Adipocyte (in vitro differentiated cells): ENCODE data around the gene ATG5.
A peak's percentile ranks its signal among the peaks of the same experiment; 100 is the strongest.

Experiments used
- DNase-seq: peaks from one replicate; pipeline ENCODE4 v3.0.0-alpha.2; 2015; ENCODE audit warnings: low read depth
- H3K27me3 ChIP-seq: replicated peaks from 2 replicates; pipeline ENCODE4 v1.7.0; 2013; ENCODE audit warnings: mild to moderate bottlenecking, low read length, moderate library complexity; ENCODE audit not compliant: control insufficient read depth, insufficient read depth
- H3K36me3 ChIP-seq: 2 replicates; pipeline ENCODE4 v1.7.0; 2013; ENCODE audit warnings: low read length, mild to moderate bottlenecking, moderate library complexity; ENCODE audit not compliant: control insufficient read depth, insufficient read depth, severe bottlenecking
- H3K4me1 ChIP-seq: 2 replicates; pipeline ENCODE4 v1.7.0; 2013; ENCODE audit warnings: mild to moderate bottlenecking, low read length, moderate library complexity; ENCODE audit not compliant: control insufficient read depth, insufficient read depth
- H3K4me3 ChIP-seq: 2 replicates; pipeline ENCODE4 v1.7.0; 2013; ENCODE audit warnings: mild to moderate bottlenecking, low read length, moderate library complexity
- H3K9ac ChIP-seq: 2 replicates; pipeline ENCODE4 v1.7.0; 2013; ENCODE audit warnings: mild to moderate bottlenecking, low read length, moderate library complexity
- H3K9me3 ChIP-seq: 2 replicates; pipeline ENCODE4 v1.7.0; 2013; ENCODE audit warnings: mild to moderate bottlenecking, low read length, moderate library complexity; ENCODE audit not compliant: control insufficient read depth

The ATG5 gene

DNA sequence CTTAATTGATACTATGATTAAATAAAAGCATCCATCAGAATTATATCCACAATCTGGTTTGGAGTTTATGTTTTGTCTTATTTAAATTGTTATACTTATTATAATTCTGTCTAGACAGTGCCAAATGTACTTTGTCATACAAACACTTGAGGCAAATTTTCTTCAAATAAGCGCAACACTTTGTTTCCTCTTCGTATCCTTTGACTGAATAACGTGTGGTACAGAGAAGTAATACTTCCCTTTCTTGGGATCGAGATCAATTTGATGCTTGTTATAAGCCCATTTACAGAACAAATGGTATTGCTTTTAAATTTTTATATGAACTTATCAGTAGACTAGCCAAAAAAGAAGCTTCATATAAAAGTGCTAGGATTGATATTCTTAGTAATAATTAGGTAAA lies 111.0 kb downstream of the ATG5 start:
- no peak for DNase-seq

DNA sequence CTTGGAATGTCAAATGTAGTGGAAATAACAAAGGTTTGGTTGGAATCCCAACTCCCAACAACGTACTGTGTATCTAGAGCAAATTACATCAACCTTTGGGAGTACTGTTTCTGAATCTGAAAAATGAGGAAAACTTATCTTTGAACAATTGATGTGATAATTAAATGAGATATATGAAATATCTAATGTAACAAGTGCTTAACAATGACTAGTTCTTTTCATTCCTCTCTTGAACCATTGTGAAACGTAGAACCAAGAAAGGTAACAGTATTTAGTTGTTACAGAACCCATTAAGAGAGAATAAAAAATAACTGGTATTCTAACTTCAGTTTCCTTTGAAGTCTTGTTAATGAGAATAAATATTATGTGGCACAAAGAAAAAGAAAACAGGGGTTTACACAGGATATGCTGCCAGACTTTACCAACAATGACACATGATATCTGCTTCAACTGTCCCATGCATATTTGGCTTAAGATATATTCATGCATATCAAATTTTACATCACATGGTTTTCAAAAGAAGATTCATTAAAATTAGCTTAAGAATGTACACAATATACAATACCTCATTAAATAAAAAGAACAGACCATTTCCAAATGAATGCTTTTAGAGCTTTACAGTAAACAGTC lies 111.8 kb downstream of the ATG5 start:
- no peak overlapping the region for H3K4me3 ChIP-seq
- no peaks in the 10 kb centered on the region for H3K9me3 ChIP-seq
- no peak for DNase-seq
- no peaks in the 10 kb centered on the region for H3K27me3 ChIP-seq
- H3K4me1 ChIP-seq = peaks cover 9% of the 10 kb centered on the region
- H3K9ac ChIP-seq = no peak overlapping the region
- no peaks in the 10 kb centered on the region for H3K36me3 ChIP-seq

More for the DNA sequence above, 111.0 kb downstream of the ATG5 start:
- no peaks in the 10 kb centered on the region for H3K9me3 ChIP-seq
- H3K9ac ChIP-seq = no peak overlapping the region
- H3K27me3 ChIP-seq = no peaks in the 10 kb centered on the region
- no peaks in the 10 kb centered on the region for H3K36me3 ChIP-seq
- H3K4me1 ChIP-seq = peaks cover 9% of the 10 kb centered on the region
- no peak overlapping the region for H3K4me3 ChIP-seq

DNA sequence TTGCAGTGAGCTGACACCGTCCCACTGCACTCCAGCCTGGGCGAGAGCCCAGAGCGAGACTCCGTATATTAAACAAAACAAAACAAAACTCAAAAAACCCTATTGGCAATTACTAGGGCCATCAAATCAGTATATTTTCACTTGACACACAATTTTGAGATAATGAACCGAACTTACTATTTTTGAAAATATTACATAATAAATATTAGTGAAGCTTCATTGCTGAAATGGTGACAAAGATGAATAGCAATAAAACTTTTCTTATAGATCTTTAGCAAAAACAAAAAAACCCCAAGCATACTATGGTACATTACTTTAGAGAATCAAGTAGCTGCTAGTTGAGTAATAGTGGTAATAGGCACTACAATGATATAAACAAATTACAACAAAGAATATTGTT lies 113.0 kb downstream of the ATG5 start:
- Histone ChIP-seq H3K27me3 (no peaks in the 10 kb centered on the region), H3K4me1 (peaks cover 9% of the 10 kb centered on the region), H3K36me3 (no peaks in the 10 kb centered on the region), H3K9me3 (no peaks in the 10 kb centered on the region), H3K9ac (no peak overlapping the region), H3K4me3 (no peak overlapping the region)
- DNase-seq = no peak

DNA sequence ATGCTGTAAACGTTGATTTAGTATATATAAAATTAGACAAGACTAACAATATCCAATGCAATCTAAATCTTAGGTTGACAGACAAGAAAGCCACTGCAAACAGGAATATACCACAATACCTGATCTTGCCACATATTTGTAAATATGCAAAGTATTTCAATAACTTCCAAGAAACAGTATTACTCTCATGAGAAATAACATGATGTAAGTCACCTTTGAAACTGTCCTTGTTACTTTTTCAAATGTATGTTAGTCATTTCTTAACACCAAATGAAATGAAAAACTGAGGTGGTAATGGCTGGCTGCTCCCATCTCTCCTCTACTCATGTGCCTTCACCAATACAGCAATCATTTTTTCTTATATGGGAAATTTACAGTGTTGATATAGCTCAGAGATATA lies 118.7 kb downstream of the ATG5 start:
- Histone ChIP-seq H3K27me3 (no peaks in the 10 kb centered on the region), H3K9me3 (no peaks in the 10 kb centered on the region), H3K36me3 (peaks cover under 1% of the 10 kb centered on the region), H3K4me3 (no peak overlapping the region), H3K9ac (no peak overlapping the region), H3K4me1 (no peaks in the 10 kb centered on the region)
- DNase-seq = no peak

DNA sequence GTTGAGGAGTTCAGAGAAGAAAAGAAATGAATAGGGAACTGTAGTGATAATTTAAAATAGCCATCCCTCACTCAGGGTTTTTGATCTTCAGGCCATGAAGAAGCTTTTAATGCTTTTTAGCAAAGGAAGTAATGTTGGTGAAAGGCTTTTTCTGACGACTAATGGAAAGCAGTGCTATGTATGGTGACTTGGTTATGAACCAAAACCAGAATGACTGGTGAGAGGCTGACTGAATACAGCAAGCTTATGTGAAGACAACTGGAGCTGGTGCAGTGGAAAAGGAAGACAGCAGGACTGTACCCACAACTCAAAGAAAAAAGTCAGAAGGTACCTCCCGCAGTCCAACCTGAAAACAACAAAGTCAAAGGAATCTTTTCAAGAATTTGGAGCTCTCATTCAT lies 120.6 kb downstream of the ATG5 start:
- Histone ChIP-seq H3K4me3 (no peak overlapping the region), H3K9ac (no peak overlapping the region), H3K36me3 (peaks cover 12% of the 10 kb centered on the region), H3K4me1 (peaks cover 3% of the 10 kb centered on the region), H3K27me3 (no peaks in the 10 kb centered on the region), H3K9me3 (no peaks in the 10 kb centered on the region)
- DNase-seq = no peak

DNA sequence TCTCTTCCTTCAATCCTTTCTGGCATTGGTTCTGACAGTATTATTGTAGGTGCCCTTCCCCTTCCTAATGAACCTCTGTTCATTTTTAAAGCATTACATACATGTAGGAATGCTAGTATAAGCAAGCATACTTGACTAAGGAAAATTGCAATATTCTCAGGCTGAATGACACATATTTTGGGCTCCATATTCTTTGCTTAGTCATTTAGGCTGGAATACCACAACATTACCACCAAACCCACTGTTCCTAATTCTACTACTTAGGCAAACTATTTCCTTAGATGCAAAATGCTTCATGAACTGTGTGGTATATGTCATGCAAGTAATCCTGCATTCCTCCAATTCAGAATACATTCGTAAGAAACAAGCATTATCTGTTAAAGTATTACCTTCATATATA lies 125.6 kb downstream of the ATG5 start:
- no peak overlapping the region for H3K4me3 ChIP-seq
- DNase-seq = peak; percentile 77
- no peaks in the 10 kb centered on the region for H3K27me3 ChIP-seq
- no peak overlapping the region for H3K9ac ChIP-seq
- no peaks in the 10 kb centered on the region for H3K9me3 ChIP-seq
- H3K36me3 ChIP-seq = peaks cover 15% of the 10 kb centered on the region
- peaks cover 16% of the 10 kb centered on the region for H3K4me1 ChIP-seq

DNA sequence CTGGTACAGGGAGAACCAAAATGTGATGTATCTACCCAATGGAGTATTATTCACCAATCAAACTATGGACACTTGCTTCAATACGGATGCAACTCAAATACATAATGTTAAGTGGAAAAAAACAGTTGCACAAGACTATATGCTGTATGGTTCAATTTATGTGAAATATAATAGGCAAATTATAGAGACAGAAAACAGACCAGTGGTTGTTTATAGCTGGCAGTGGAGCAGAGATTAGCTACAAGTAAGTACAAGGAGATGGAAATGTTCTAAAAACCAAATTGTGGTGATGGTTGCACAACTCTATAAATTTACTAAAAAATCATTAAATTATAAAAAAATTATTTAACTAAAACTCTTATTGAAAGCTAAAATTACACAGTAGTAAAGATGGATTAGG lies 126.2 kb downstream of the ATG5 start:
- no peak overlapping the region for H3K4me3 ChIP-seq
- peak; percentile 79 for DNase-seq
- H3K36me3 ChIP-seq = peaks cover 15% of the 10 kb centered on the region
- no peaks in the 10 kb centered on the region for H3K9me3 ChIP-seq
- H3K9ac ChIP-seq = no peak overlapping the region
- H3K4me1 ChIP-seq = peaks cover 19% of the 10 kb centered on the region
- H3K27me3 ChIP-seq = no peaks in the 10 kb centered on the region

DNA sequence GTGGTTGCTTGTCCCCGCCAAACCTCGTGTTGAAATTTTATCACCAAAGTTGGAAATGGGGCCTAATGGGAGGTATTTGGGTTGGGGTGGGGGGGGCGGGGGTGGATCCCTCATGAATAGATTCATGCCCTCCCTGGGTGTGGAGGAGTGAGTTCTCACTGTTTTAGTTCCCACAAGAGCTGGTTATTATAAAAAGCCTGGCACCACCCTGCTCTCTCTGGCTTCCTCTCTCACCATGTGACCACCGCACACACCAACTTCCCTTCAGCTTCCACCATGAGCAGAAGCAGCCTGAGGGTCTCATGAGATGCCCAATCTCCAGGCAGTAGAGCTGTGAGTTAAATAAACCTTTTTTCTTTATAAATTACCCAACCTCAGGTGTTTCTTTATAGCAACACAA lies 128.1 kb downstream of the ATG5 start:
- no peaks in the 10 kb centered on the region for H3K27me3 ChIP-seq
- no peaks in the 10 kb centered on the region for H3K9me3 ChIP-seq
- peaks cover 19% of the 10 kb centered on the region for H3K4me1 ChIP-seq
- no peak for DNase-seq
- no peak overlapping the region for H3K9ac ChIP-seq
- H3K4me3 ChIP-seq = no peak overlapping the region
- peaks cover 20% of the 10 kb centered on the region for H3K36me3 ChIP-seq

DNA sequence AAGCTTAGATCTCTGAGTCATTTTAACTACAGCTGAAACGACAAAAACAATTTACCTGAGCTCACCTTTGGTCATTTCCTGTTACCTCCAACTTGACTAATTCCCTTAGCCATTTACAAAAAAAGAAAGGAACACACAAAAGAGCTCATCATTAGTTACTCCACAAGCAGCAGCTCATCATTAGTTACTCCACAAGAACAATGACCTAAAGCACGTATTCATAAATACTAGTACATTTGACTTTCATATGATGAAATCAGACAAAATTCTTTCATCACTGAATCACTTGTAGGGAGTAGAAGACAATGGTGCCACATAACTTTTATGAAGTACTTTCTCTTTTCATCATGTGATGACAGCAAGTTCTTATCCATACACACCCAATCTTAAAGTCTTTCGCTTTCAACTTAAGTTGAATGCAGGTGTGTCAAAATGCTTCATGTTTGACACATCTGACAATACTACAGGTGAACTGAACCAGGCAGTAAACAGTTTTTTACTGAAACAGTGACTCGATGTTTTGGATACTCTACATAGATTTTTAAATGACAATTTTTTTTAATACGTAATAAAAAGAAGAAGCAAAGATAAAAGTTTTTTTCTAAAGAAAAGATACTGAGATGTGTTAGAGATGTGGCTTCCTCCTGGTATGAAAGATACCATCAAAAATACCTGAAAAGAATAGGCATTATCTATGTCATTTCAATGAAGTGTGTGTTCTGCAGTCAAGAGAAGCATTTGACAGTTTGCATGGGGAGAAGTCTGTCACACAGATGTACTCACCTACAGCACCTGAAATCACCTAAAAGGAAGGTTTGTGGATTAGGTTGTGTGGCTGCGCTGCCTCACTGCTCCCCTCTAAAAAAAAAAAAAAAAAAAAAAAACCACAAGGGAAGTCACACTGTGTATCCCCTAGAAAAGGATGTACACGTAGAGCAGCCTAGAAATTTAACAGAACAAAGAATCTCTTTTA lies 130.3 kb downstream of the ATG5 start:
- Histone ChIP-seq H3K4me3 (no peak overlapping the region), H3K9ac (no peak overlapping the region), H3K36me3 (peaks cover 8% of the 10 kb centered on the region), H3K4me1 (peaks cover 19% of the 10 kb centered on the region), H3K27me3 (no peaks in the 10 kb centered on the region), H3K9me3 (no peaks in the 10 kb centered on the region)
- DNase-seq = peak; percentile 17

DNA sequence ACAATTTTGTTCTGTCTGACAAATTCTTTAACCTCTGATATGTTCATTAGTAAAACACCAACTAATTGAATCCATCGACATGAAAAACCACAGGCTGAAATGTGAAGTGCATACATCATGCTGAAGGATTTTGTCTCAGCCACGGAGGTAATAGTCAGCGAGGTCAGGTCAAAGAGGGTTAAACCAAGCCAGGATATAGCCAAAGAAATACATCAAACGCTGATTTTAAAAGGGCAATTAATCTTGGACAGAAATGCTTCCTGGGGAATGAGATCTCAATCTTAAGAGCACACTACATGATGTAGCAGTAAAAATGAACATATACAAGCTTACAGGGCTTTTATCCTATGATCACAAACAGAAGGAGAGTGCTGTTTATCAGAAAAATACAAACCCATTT lies 132.7 kb downstream of the ATG5 start:
- no peaks in the 10 kb centered on the region for H3K9me3 ChIP-seq
- no peak overlapping the region for H3K9ac ChIP-seq
- H3K4me3 ChIP-seq = no peak overlapping the region

DNA sequence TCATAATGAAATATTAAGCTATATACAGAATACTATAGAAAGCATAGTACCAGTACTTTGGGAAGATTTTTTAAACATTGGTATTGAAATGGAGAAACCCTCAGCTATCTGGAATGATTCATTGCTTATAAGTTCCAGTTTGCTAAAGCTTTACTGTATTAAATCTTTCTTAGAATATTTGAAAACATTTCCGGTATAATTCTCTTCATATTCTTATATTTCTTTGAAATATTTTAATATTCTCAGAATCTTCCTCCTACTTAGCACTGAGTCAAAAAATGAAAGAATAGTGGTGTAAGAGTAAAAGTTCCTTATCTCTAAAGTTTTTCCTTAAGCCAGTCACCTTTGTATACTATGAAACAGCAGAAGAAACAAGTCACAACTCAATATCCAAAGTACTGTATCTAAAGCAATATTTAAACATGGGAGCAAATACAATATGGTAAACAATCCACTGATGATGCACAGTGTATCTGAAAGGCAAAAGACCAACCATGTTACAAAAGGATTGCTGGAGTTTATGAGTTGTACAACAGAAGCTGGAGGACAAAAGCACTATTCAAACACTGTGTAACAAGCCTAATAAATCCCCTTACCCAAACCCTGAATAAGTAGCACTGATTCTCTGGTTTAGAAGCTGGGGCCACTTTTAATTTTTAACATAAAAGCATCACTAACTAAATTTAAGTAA lies 137.3 kb downstream of the ATG5 start:
- H3K36me3 ChIP-seq = peaks cover 7% of the 10 kb centered on the region
- H3K4me1 ChIP-seq = peaks cover 8% of the 10 kb centered on the region
- H3K27me3 ChIP-seq = no peaks in the 10 kb centered on the region
- H3K9ac ChIP-seq = no peak overlapping the region
- no peak overlapping the region for H3K4me3 ChIP-seq
- DNase-seq = peak; percentile 22
- no peaks in the 10 kb centered on the region for H3K9me3 ChIP-seq

More for the DNA sequence above, 132.7 kb downstream of the ATG5 start:
- Histone ChIP-seq H3K27me3 (no peaks in the 10 kb centered on the region), H3K36me3 (peaks cover 8% of the 10 kb centered on the region), H3K4me1 (peaks cover 12% of the 10 kb centered on the region)
- peak; percentile 36 for DNase-seq
